OCI-LY7 (cell line): Measurements from ENCODE around the gene MAP3K19. TPM values are rescaled to one million over a fixed set of nuclear protein-coding genes. Genes with fewer than 3 reads are reported as not detected.

Source experiments
- BruUV-seq: library from RNA; stranded (reverse); fragments of 400-500 nt; replicated peaks from 2 replicates; lab custom pipeline; 2021; lab: Mats Ljungman, UMichigan
- CTCF ChIA-PET: fragments of 300-600 bp; sonication (Branson Sonifier 250); formaldehyde crosslinking; loops from one replicate; lab custom pipeline; 2022; ENCODE audit warnings: antibody characterized with exemption; ENCODE audit not compliant: unreplicated experiment; lab: Charles Lee
- POLR2A ChIA-PET: fragments of 300-600 bp; sonication (Branson Sonifier 250); formaldehyde crosslinking; loops from one replicate; lab custom pipeline; 2022; ENCODE audit warnings: antibody characterized with exemption; lab: Charles Lee
- DNase-seq: peaks from one replicate; pipeline ENCODE4 v3.0.0-alpha.2; 2015; ENCODE audit warnings: low spot score
- H2AFZ ChIP-seq: fragments of 200-600 bp; sonication (generic), shearing (Covaris generic); 2 replicates; pipeline ENCODE4 v1.6.1; 2014; ENCODE audit warnings: mild to moderate bottlenecking, antibody characterized with exemption, low read length, moderate library complexity
- H3K27ac ChIP-seq: fragments of 200-600 bp; sonication (generic); 2 replicates; pipeline ENCODE4 v1.5.1; 2014; ENCODE audit warnings: mixed run types, low read depth, mild to moderate bottlenecking, moderate library complexity, low read length, inconsistent platforms; ENCODE audit not compliant: poor library complexity, severe bottlenecking
- H3K36me3 ChIP-seq: fragments of 200-600 bp; sonication (generic); 2 replicates; pipeline ENCODE4 v1.6.1; 2014; ENCODE audit warnings: mild to moderate bottlenecking, antibody characterized with exemption, low read length, moderate library complexity, mixed read lengths; ENCODE audit not compliant: insufficient read depth
- H3K4me1 ChIP-seq: fragments of 200-600 bp; sonication (generic); 2 replicates; pipeline ENCODE4 v1.5.1; 2014; ENCODE audit warnings: mild to moderate bottlenecking, low read length; ENCODE audit not compliant: insufficient read depth, poor library complexity, severe bottlenecking
- H3K4me2 ChIP-seq: fragments of 200-600 bp; sonication (generic); 2 replicates; pipeline ENCODE4 v1.6.1; 2014; ENCODE audit warnings: mild to moderate bottlenecking, low read length
- H3K4me3 ChIP-seq: fragments of 200-600 bp; sonication (generic); 2 replicates; pipeline ENCODE4 v1.5.1; 2014; ENCODE audit warnings: mild to moderate bottlenecking, low read depth, low read length; ENCODE audit not compliant: poor library complexity, severe bottlenecking
- H3K79me2 ChIP-seq: fragments of 200-600 bp; sonication (generic); 2 replicates; pipeline ENCODE4 v1.6.1; 2016; ENCODE audit warnings: low read depth, mild to moderate bottlenecking, low read length, moderate library complexity, mixed read lengths; ENCODE audit not compliant: insufficient read depth
- H3K9me2 ChIP-seq: fragments of 200-600 bp; sonication (generic); 2 replicates; pipeline ENCODE4 v1.6.1; 2016; ENCODE audit warnings: mild to moderate bottlenecking, low read length, mixed read lengths; ENCODE audit not compliant: insufficient read depth
- H3K9me3 ChIP-seq: fragments of 200-600 bp; sonication (generic); 2 replicates; pipeline ENCODE4 v1.6.1; 2014; ENCODE audit warnings: mild to moderate bottlenecking, mixed run types, low read length, mixed read lengths
- H4K20me1 ChIP-seq: fragments of 200-600 bp; sonication (generic); 2 replicates; pipeline ENCODE4 v1.6.1; 2014; ENCODE audit warnings: mild to moderate bottlenecking, antibody characterized with exemption, low read length, moderate library complexity, mixed read lengths; ENCODE audit not compliant: insufficient read depth
- EZH2phosphoT487 ChIP-seq: fragments of 200-600 bp; sonication (generic); IDR thresholded peaks from 2 replicates; pipeline ENCODE4 v1.6.1; 2018; ENCODE audit warnings: low read depth, borderline replicate concordance, mild to moderate bottlenecking, mixed run types, antibody characterized with exemption, low read length, moderate library complexity, mixed read lengths
- intact Hi-C: fragments of 100-400 bp; cut with micrococcal nuclease; formaldehyde crosslinking; loops from one replicate; pipeline ENCODE4 v1.10.0; 2022; ENCODE audit not compliant: unreplicated experiment
- total RNA-seq, 2 experiments: library from RNA; depleted of rRNA in 1 of 2; stranded (reverse); fragments of >200 nt in 1 of 2; shearing (Covaris generic) in 1 of 2; gene quantifications; 2 replicates each; pipeline ENCODE4 v1.2.3, GENCODE V29; 2014 to 2022
- TF ChIP-seq, protein P1 (sequence below): fragments of 200-600 bp; sonication (generic); conservative IDR thresholded peaks from 2 replicates; pipeline ENCODE4 v1.5.1; 2014; ENCODE audit warnings: mild to moderate bottlenecking, antibody characterized with exemption, low read length, moderate library complexity, mixed read lengths

MAP3K19 gene
- total RNA-seq, 2 experiments from 2014 or later: not detected

DNA sequence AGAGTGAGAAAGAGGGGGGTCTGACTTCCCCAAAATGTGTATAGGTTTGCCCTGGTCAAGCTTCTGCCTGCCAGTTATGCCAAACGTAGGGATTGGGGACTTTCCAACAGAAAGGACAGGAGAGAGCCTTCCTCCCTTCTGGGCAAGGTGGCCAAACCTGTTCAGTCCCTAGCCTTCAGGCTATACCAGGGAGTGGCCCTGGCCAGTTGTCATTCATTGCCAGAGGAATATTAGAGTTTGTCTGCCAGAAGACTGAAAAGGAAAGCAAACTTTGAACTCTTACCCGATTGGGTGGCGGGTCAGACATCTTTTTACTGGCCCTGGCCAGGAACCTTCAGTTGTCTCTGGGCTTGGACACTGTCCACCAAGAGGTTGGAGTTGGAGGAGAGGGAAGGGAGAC lies 27.0 kb upstream of the MAP3K19 start:
- no peak overlapping the region for H3K27ac ChIP-seq
- no peak overlapping the region for H3K4me2 ChIP-seq
- BruUV-seq: no TSS peak
- H2AFZ ChIP-seq: no peak overlapping the region
- H3K4me3 ChIP-seq: no peak overlapping the region
- intact Hi-C loops: no loop called here
- CTCF ChIA-PET: no interaction called here
- H3K36me3 ChIP-seq: peaks cover 62% of the 10 kb centered on the region
- TF ChIP-seq EZH2phosphoT487: no peak
- TF ChIP-seq, protein P1, sequence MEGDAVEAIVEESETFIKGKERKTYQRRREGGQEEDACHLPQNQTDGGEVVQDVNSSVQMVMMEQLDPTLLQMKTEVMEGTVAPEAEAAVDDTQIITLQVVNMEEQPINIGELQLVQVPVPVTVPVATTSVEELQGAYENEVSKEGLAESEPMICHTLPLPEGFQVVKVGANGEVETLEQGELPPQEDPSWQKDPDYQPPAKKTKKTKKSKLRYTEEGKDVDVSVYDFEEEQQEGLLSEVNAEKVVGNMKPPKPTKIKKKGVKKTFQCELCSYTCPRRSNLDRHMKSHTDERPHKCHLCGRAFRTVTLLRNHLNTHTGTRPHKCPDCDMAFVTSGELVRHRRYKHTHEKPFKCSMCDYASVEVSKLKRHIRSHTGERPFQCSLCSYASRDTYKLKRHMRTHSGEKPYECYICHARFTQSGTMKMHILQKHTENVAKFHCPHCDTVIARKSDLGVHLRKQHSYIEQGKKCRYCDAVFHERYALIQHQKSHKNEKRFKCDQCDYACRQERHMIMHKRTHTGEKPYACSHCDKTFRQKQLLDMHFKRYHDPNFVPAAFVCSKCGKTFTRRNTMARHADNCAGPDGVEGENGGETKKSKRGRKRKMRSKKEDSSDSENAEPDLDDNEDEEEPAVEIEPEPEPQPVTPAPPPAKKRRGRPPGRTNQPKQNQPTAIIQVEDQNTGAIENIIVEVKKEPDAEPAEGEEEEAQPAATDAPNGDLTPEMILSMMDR: no peak
- H3K4me1 ChIP-seq: no peaks in the 10 kb centered on the region
- H4K20me1 ChIP-seq: no peaks in the 10 kb centered on the region
- POLR2A ChIA-PET: no interaction called here
- DNase-seq: no peak
- H3K9me3 ChIP-seq: peaks cover 50% of the 10 kb centered on the region
- H3K9me2 ChIP-seq: no peaks in the 10 kb centered on the region
- H3K79me2 ChIP-seq: peaks cover 23% of the 10 kb centered on the region

DNA sequence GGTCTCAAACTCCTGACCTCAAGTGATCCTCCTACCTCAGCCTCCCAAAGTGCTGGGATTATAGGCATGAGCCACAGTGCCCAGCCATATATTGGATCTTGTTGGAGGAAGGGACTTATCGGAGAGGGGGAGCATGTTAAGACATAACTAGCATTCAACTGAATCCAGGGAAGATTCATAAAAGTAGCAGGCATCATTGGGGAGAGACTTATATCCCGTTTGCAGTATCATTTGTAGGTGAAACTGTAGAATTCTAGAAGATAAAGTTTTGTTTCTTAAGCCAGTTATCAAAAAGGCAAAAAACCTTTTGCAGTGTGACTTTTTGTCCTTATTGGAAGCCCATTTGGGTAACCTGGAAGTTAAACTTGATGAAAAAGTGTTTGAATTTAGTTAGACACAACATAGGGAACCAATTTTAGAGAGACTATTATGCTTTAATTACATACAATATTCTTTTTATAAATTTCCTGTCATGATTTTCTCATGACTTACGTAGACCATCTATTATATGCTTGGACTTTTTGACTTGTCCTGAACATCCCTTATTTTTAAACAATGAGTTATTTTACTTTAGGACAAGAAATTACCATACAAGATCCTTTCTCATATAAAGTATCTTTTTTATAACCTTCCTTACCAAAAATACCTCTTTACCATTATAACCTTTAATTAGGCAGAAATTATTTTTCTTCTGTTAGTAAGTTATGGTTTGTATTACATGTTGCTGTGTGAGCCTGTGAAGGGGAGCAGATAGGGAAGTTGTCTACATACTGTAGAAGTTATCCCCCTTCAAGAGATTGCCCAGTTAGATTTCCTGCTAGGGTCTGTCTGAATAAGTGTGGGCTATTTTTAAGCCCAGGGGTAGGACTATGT lies 25.1 kb upstream of the MAP3K19 start:
- Histone ChIP-seq H3K27ac (no peak overlapping the region), H4K20me1 (no peaks in the 10 kb centered on the region), H3K79me2 (peaks cover 28% of the 10 kb centered on the region; the same call in 1 of the 2 replicates), H3K9me3 (peaks cover 58% of the 10 kb centered on the region), H3K4me2 (no peak overlapping the region), H3K36me3 (peaks cover 68% of the 10 kb centered on the region), H3K4me3 (no peak overlapping the region), H3K4me1 (no peaks in the 10 kb centered on the region), H2AFZ (no peak overlapping the region), H3K9me2 (no peaks in the 10 kb centered on the region)
- CTCF ChIA-PET: no interaction called here
- peak; percentile 65 for DNase-seq
- intact Hi-C loops: no loop called here
- TF ChIP-seq EZH2phosphoT487: no peak
- TF ChIP-seq, protein P1: no peak
- BruUV-seq: no TSS peak
- POLR2A ChIA-PET: no interaction called here

DNA sequence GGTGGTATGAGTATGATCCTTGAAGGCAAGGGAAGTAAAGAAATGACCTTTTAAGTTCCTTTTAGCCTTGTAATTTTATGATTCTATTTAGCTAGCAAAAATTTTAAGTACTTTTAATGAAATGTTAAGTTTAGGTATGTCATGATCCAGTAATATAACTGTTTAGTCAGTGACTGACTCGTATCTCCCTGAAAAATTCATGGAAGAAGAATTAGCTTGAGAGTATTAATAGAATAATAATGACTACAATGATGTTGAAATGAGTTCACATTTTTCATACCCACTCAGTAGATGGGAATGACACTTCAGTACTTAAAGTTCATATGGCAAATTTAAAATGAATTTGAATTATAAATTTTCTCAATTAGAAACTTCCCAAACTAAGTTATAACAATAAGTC lies 19.5 kb upstream of the MAP3K19 start:
- no peaks in the 10 kb centered on the region for H3K9me2 ChIP-seq
- POLR2A ChIA-PET: interaction anchor here (1.0 to 1.2 kb wide), 2 partner anchors 9 to 11 kb away, joined by 3 to 5 read pairs; no protein-coding TSS in a partner anchor
- BruUV-seq: no TSS peak

More for the DNA sequence above, 19.5 kb upstream of the MAP3K19 start:
- Histone ChIP-seq H4K20me1 (no peaks in the 10 kb centered on the region), H3K27ac (no peak overlapping the region), H3K9me3 (peaks cover 55% of the 10 kb centered on the region), H3K4me3 (no peak overlapping the region), H3K36me3 (peaks cover 89% of the 10 kb centered on the region), H2AFZ (no peak overlapping the region), H3K4me1 (no peaks in the 10 kb centered on the region), H3K79me2 (peaks cover 72% of the 10 kb centered on the region), H3K4me2 (no peak overlapping the region)
- CTCF ChIA-PET: no interaction called here
- DNase-seq: no peak
- TF ChIP-seq, protein P1: no peak
- TF ChIP-seq EZH2phosphoT487: no peak
- intact Hi-C loops: no loop called here
